ENCODE data around the gene FAAP20.

DNA sequence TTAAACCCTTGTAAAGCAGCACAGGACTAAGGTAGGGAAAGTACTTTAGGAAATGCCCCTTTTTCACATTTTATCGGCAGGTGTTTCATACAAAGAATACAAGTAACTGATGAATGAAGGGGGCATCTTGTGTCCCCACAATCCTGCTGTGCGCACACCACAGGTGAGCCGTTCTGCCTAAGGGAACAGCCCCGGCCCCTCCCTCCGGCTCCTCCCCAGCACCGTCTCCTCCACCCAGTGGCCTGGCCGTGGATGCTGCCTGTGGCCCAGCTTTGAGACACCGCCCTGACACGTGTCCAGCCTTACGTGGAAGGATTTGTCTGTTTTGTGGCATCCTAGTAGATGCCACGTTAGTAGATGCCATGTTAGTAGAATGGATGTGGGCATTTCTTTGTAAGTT lies 12.8 kb downstream of the FAAP20 start:
- TF ChIP-seq, protein P1, sequence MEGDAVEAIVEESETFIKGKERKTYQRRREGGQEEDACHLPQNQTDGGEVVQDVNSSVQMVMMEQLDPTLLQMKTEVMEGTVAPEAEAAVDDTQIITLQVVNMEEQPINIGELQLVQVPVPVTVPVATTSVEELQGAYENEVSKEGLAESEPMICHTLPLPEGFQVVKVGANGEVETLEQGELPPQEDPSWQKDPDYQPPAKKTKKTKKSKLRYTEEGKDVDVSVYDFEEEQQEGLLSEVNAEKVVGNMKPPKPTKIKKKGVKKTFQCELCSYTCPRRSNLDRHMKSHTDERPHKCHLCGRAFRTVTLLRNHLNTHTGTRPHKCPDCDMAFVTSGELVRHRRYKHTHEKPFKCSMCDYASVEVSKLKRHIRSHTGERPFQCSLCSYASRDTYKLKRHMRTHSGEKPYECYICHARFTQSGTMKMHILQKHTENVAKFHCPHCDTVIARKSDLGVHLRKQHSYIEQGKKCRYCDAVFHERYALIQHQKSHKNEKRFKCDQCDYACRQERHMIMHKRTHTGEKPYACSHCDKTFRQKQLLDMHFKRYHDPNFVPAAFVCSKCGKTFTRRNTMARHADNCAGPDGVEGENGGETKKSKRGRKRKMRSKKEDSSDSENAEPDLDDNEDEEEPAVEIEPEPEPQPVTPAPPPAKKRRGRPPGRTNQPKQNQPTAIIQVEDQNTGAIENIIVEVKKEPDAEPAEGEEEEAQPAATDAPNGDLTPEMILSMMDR (conservative IDR thresholded peaks at IDR 0.05): no peak
- no peak for TF ChIP-seq ZFX (IDR thresholded peaks at IDR 0.05)
